HG03354 (cell line): ENCODE results near the gene RPL22L1.
"Not testable (repeated sequence)": the region's sequence is repeated elsewhere in the genome, so short reads cannot be mapped to it uniquely, and the experiment has no call there.

ENCODE experiments used
- ATAC-seq: cut with Tn5 transposase; IDR thresholded peaks from one replicate; pipeline ENCODE4 v1.9.1; 2021; ENCODE audit warnings: mild to moderate bottlenecking; ENCODE audit not compliant: unreplicated experiment, poor library complexity, severe bottlenecking

RPL22L1 gene

GRCh38 chr3:170839518-170840100 lies 30.4 kb downstream of the RPL22L1 start:
- ATAC-seq, result no peak

GRCh38 chr3:170836491-170836890 lies 33.5 kb downstream of the RPL22L1 start:
- ATAC-seq, result no peak

- no peak for ATAC-seq
These were observed 34.7 kb downstream of the RPL22L1 start for GRCh38 chr3:170835336-170835735.

GRCh38 chr3:170830580-170830979 lies 39.4 kb downstream of the RPL22L1 start:
- no peak for ATAC-seq

DNA sequence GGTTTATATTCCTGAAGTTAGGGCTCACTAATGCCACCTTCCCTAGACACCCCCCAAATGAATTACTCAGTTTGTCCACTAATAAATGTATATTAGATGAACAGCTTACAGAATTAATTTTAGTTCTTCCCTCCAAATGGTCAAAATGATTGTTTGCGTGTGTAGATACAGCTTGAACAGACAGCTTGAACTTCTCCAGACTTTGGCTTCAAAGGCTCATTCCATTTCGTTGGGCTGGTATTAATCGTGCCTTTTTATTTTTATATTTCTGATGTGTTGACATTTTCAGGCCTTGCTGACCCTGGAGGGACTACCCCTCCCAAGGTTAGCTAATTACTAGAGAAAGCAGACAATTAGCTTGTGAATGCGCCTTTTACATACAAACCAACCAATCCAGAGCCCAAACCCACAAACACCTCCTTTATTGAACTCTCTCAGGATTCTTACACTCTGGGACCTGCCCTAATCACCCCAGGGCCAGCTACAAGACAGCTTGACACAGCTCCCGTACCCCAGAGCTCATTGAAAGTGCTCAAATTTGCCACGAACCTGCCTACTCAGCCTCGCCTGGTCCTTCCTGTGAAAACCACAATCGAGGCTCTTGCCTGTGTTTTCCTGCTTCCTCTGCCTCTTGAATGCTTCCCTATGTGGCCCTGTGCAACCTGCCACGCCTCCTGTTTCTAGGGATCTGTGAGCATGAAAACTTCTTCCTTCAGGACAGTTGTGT lies 40.3 kb downstream of the RPL22L1 start:
- ATAC-seq, result no peak

DNA sequence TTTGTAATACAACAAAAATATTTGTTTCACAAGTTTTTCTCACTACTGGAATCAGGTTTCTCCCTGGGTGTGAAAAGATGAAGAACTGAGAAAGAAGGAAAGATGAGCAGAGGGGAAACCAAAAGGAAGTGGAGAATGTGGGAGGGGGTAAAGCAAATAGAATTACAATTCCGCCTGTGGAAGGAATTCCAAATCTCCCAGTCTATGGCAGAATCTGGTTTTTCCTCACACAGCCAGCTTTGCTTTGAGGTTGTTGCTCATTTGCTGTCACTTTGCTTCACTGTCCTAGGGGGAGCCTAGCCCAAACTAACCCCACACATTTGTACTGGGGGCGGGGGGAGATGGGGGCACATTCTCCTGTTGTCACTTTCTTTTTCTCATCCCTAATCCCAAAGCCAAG lies 43.9 kb downstream of the RPL22L1 start:
- ATAC-seq, result no peak

DNA sequence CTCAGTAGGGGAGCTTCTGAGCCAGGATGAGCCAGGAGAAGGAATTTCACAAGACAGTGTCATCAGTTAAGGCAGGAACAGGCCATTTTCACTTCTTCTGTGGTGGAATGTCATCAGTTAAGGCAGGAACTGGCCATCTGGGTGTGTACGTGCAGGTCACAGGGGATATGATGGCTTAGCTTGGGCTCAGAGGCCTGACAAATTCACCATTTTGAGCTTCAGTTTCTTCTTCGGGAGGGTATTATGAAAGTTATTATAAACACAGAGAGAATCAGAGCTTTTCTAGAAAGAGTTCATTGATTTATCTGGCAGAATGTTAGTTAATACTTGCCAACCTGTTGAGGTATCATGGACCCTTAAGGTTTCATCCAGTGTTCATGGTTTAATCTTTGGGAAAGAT lies 46.4 kb downstream of the RPL22L1 start:
- ATAC-seq, result not testable (repeated sequence)

DNA sequence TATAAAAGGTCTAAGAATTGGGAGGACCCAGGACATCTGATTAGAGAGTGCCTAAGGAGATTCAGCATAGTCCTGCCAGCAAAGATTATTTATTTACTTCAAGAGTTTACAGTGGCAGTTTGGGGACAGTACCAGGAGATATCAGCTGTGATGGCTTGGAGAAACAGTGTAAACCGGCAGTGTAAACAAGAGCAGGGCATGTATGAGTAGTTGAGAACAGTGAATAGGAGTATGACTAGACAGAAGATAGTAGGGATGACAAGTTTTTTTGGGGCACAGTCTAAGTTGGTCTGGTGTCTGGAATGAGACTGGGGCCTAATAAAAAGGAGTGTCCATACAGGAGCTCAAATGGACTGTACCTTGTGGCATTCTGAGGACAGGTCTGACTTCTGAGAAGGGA lies 51.7 kb downstream of the RPL22L1 start:
- not testable (repeated sequence) for ATAC-seq

GRCh38 chr3:170817471-170817870 lies 52.5 kb downstream of the RPL22L1 start:
- ATAC-seq, result not testable (repeated sequence)

- no peak for ATAC-seq
These were observed 53.2 kb downstream of the RPL22L1 start for GRCh38 chr3:170816841-170817240.

DNA sequence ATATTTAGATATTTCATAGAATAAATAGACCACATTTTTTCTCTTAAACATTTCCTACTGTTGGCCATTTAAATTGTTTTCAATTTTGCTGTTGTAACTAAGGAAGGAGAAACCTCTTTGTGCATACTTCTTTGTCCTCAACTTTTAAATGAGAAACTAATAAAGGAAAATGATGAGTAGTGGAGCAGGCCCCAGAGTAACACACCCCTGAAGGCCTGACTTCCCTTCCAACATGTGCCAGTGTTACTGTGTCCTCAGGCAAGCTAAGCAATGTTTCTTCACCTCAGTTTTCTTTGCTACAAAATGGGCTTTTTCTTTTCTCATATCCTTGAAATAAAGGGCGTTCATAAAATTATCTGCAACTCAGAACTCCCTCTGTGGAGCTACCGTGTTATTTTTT lies 53.7 kb downstream of the RPL22L1 start:
- ATAC-seq, result no peak

DNA sequence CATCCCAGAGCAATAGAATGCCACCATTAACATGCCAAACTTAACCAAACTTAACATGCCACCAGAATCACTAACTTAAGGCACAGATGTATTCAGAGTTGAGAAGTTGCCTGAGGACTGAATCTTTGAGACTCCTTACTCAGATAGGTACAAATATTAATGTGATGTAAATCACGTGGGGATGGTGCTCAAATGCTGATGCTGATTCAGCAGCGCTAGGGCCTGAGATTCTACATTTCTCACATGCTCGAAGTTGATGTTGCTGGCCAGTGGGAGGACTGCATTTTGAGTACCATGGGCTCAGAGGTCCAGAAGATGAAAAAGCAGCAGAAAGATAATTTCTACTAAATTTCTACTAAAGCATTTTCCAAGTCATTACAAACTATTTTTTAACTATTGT lies 54.1 kb downstream of the RPL22L1 start:
- ATAC-seq, result no peak

DNA sequence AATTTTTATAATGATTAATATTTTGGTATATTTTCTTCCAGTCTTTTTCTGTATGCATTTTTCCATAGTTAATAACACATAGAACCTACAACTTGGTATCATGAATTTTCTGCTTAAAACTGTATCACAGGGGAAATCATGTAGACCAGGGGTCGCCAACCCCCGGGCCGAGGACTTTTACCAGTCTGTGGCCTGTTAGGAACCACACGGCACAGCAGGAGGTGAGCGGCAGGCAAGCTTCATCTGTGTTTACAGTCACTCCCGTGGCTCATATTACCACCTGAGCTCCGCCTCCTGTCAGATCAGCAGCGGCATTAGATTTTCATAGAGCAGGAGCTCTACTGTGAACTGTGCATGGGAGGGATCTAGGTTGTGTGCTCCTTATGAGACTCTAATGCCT lies 54.7 kb downstream of the RPL22L1 start:
- no peak for ATAC-seq
